CD1c-positive myeloid dendritic cell (primary cell): ENCODE measurements around the gene PLXNA2.

ENCODE experiments used
- DNase-seq: peaks from one replicate; pipeline ENCODE4 v3.0.0-alpha.2; 2016; ENCODE audit errors: extremely low spot score

Gene PLXNA2

GRCh38 chr1:208029381-208030287, 214.6 kb downstream of the PLXNA2 start:
- DNase-seq: peak; percentile 57

- no peak for DNase-seq
Measured at GRCh38 chr1:208028526-208028925, 215.7 kb downstream of the PLXNA2 start.

GRCh38 chr1:208027861-208028260, 216.3 kb downstream of the PLXNA2 start:
- DNase-seq: no peak

GRCh38 chr1:208026880-208027438, 217.2 kb downstream of the PLXNA2 start:
- DNase-seq: no peak

GRCh38 chr1:208025031-208025430, 219.2 kb downstream of the PLXNA2 start:
- no peak for DNase-seq

- no peak for DNase-seq
Measured at GRCh38 chr1:208024406-208024805, 219.8 kb downstream of the PLXNA2 start.

- DNase-seq: no peak
Measured at GRCh38 chr1:208019257-208019656, 224.9 kb downstream of the PLXNA2 start.

- DNase-seq: no peak
Measured at GRCh38 chr1:208015255-208015654, 228.9 kb downstream of the PLXNA2 start.

- DNase-seq: no peak
Measured at GRCh38 chr1:208013210-208013609, 231.0 kb downstream of the PLXNA2 start.

- no peak for DNase-seq
Measured at GRCh38 chr1:208012721-208013120, 231.5 kb downstream of the PLXNA2 start.

- DNase-seq: no peak
Measured at GRCh38 chr1:208010487-208011071, 233.6 kb downstream of the PLXNA2 start.

- no peak for DNase-seq
Measured at GRCh38 chr1:208009706-208010444, 234.3 kb downstream of the PLXNA2 start.

- DNase-seq: no peak
Measured at GRCh38 chr1:208009303-208009702, 234.9 kb downstream of the PLXNA2 start.

- no peak for DNase-seq
Measured at GRCh38 chr1:208008534-208008933, 235.7 kb downstream of the PLXNA2 start.

- DNase-seq: no peak
Measured at GRCh38 chr1:208007938-208008342, 236.2 kb downstream of the PLXNA2 start.

GRCh38 chr1:208007319-208007937, 236.8 kb downstream of the PLXNA2 start:
- DNase-seq: no peak

GRCh38 chr1:208006258-208006920, 237.8 kb downstream of the PLXNA2 start:
- DNase-seq: no peak

- no peak for DNase-seq
Measured at GRCh38 chr1:208004851-208005250, 239.3 kb downstream of the PLXNA2 start.

- DNase-seq: no peak
Measured at GRCh38 chr1:208003241-208003640, 240.9 kb downstream of the PLXNA2 start.

- no peak for DNase-seq
Measured at GRCh38 chr1:208002672-208003071, 241.5 kb downstream of the PLXNA2 start.

GRCh38 chr1:208002078-208002477, 242.1 kb downstream of the PLXNA2 start:
- DNase-seq: no peak
